Natural killer cell (primary cell): ENCODE data around the gene TDO2. TPM values are rescaled to one million over a fixed set of nuclear protein-coding genes. Genes with fewer than 3 reads are reported as not detected.
A peak's percentile ranks its signal among the peaks of the same experiment; 100 is the strongest.

Experiments
- ATAC-seq, 3 donors: fragments of 150-1000 bp in 2 of 3; fragments of 200-7000 bp in 1 of 3; cut with Tn5 transposase; 1 replicate in 1 of 3; 2 replicates in 2 of 3; pipeline ENCODE4 v1.10.0; 2021; ENCODE audit warnings: mild to moderate bottlenecking in 2 of 3, moderate library complexity in 2 of 3
- DNase-seq, 2 donors: peaks; one replicate each; pipeline versions ENCODE4 v3.0.0 to v3.0.0-alpha.2; 2013 to 2021; ENCODE audit warnings: mixed read lengths in 1 of 2
- H3K27ac ChIP-seq: one replicate; pipeline ENCODE4 v1.5.1; 2013; ENCODE audit warnings: mild to moderate bottlenecking, low read length
- H3K27me3 ChIP-seq: one replicate; pipeline ENCODE4 v1.6.1; 2013; ENCODE audit warnings: low read length; ENCODE audit not compliant: control insufficient read depth, insufficient read depth
- H3K36me3 ChIP-seq: one replicate; pipeline ENCODE4 v1.6.1; 2013; ENCODE audit warnings: low read length; ENCODE audit not compliant: control insufficient read depth, insufficient read depth
- H3K4me1 ChIP-seq: one replicate; pipeline ENCODE4 v1.6.1; 2013; ENCODE audit warnings: low read length; ENCODE audit not compliant: control insufficient read depth, insufficient read depth
- H3K4me3 ChIP-seq: one replicate; pipeline ENCODE4 v1.5.1; 2013; ENCODE audit warnings: low read length
- H3K9me3 ChIP-seq: one replicate; pipeline ENCODE4 v1.6.1; 2013; ENCODE audit warnings: low read length; ENCODE audit not compliant: control insufficient read depth, insufficient read depth
- H3K27ac Mint-ChIP-seq, 2 donors: one replicate each; pipeline ENCODE4 v1.8.0; 2022; ENCODE audit warnings: mild to moderate bottlenecking in 2 of 2, mixed read lengths in 2 of 2, moderate library complexity in 1 of 2
- H3K27me3 Mint-ChIP-seq, 2 donors: one replicate each; pipeline ENCODE4 v1.8.0; 2022; ENCODE audit warnings: low read depth in 2 of 2, mixed read lengths in 2 of 2
- H3K36me3 Mint-ChIP-seq: one replicate; pipeline ENCODE4 v1.8.0; 2022; ENCODE audit warnings: mixed read lengths
- H3K4me1 Mint-ChIP-seq, 2 donors: one replicate each; pipeline ENCODE4 v1.8.0; 2022; ENCODE audit warnings: mixed read lengths in 2 of 2
- H3K4me3 Mint-ChIP-seq: one replicate; pipeline ENCODE4 v1.8.0; 2022; ENCODE audit warnings: mild to moderate bottlenecking, moderate library complexity, mixed read lengths
- H3K9me3 Mint-ChIP-seq, 2 donors: one replicate each; pipeline ENCODE4 v1.8.0; 2022; ENCODE audit warnings: mixed read lengths in 2 of 2
- WGBS: methylation state at CpG from one replicate; pipeline ENCODE4 v1.1.7; 2013; ENCODE audit warnings: missing lambda C conversion rate; ENCODE audit not compliant: insufficient coverage; 5-methylcytosine and 5-hydroxymethylcytosine counted together
- intact Hi-C: fragments of 100-400 bp; cut with micrococcal nuclease; formaldehyde crosslinking; loops from one replicate; pipeline ENCODE4 v1.14.2; 2022
- total RNA-seq, 4 donors: library from RNA; stranded (reverse); fragments of 120-200 nt in 1 of 4; gene quantifications; one replicate each; pipeline versions ENCODE4 v1.2.3 to v1.2.4, GENCODE V29; 2013 to 2022
- TF ChIP-seq, protein P1 (sequence below): fragments of 200-600 bp; IDR thresholded peaks from one replicate; pipeline ENCODE4 v1.8.0; 2022; ENCODE audit warnings: antibody characterized with exemption

Gene TDO2
- total RNA-seq, 3 donors from 2014 or later (not counting 1 experiment from before 2014, with no cell fraction given), result not detected

DNA sequence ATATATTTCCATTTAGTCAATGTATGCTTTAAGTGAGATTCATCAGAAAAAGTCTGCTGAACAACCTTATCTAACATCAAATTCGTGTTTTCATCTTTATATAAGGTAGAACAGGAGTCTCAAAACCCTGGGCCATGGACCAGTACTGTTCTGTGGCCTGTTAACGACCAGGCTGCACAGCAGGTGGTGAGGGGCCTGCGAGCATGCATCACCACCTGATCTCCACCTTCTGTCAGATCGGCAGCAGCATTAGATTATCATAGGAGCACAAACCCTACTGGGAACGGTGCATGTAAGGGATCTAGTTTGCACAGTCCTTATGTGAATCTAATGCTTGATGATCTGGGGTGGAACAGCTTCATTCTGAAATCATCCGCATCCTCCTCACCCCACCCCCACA, 47.0 kb downstream of the TDO2 start:
- H3K4me1 ChIP-seq, result peaks cover 6% of the 10 kb centered on the region
- no peaks in the 10 kb centered on the region for H3K36me3 ChIP-seq
- Mint-ChIP-seq H3K9me3 (no peaks in the 10 kb centered on the region), H3K27ac (no peak overlapping the region), H3K4me1 (peaks cover 5 to 31% of the 10 kb centered on the region in 2 donors), H3K4me3 (no peak overlapping the region), H3K36me3 (no peaks in the 10 kb centered on the region), H3K27me3 (no peaks in the 10 kb centered on the region)
- TF ChIP-seq, protein P1, sequence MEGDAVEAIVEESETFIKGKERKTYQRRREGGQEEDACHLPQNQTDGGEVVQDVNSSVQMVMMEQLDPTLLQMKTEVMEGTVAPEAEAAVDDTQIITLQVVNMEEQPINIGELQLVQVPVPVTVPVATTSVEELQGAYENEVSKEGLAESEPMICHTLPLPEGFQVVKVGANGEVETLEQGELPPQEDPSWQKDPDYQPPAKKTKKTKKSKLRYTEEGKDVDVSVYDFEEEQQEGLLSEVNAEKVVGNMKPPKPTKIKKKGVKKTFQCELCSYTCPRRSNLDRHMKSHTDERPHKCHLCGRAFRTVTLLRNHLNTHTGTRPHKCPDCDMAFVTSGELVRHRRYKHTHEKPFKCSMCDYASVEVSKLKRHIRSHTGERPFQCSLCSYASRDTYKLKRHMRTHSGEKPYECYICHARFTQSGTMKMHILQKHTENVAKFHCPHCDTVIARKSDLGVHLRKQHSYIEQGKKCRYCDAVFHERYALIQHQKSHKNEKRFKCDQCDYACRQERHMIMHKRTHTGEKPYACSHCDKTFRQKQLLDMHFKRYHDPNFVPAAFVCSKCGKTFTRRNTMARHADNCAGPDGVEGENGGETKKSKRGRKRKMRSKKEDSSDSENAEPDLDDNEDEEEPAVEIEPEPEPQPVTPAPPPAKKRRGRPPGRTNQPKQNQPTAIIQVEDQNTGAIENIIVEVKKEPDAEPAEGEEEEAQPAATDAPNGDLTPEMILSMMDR, result no peak
- ATAC-seq (no peak), DNase-seq (no peak)
- no peak overlapping the region for H3K27ac ChIP-seq
- no peaks in the 10 kb centered on the region for H3K27me3 ChIP-seq
- H3K4me3 ChIP-seq, result no peak overlapping the region
- intact Hi-C loops, result loop anchor here (5.0 to 10.0 kb wide), 2 partner anchors 143 to 576 kb away; partner anchors contain the start of gene MAP9
- H3K9me3 ChIP-seq, result no peaks in the 10 kb centered on the region
- WGBS, result 81% methylated on average over 6 of the region's 6 CpGs

DNA sequence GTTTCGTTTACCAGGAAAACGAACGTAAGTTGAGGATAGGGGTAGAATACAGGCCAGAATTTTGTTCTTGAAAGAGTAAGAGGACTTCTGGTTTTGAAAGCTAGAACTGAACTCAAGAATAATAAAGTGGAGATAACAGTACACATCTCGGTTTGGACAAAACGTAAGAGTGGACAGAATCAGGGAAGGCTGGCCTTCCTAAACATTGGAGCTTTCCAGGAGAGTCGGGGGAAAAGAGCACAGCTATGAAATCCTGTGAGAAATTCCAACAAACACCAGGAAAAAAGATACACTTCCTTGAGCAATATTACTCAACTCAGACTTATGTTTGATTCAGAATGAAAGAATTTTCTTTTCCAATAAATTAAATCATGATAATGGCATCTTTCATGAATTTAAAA, 49.0 kb downstream of the TDO2 start:
- ATAC-seq, result no peak
- no peak overlapping the region for H3K4me3 ChIP-seq
- 91% methylated on average over 5 of the region's 6 CpGs for WGBS
- Mint-ChIP-seq H3K27ac (peak overlapping the region; percentile 99 to 100), H3K4me3 (peak overlapping the region; percentile 78), H3K27me3 (no peaks in the 10 kb centered on the region), H3K9me3 (no peaks in the 10 kb centered on the region), H3K36me3 (no peaks in the 10 kb centered on the region), H3K4me1 (peaks cover 5 to 26% of the 10 kb centered on the region in 2 donors)
- no peaks in the 10 kb centered on the region for H3K27me3 ChIP-seq
- H3K9me3 ChIP-seq, result no peaks in the 10 kb centered on the region
- TF ChIP-seq, protein P1, result no peak
- H3K4me1 ChIP-seq, result peaks cover 6% of the 10 kb centered on the region
- DNase-seq, result no peak
- no peak overlapping the region for H3K27ac ChIP-seq
- intact Hi-C loops, result loop anchor here (2.0 to 10.0 kb wide), 3 partner anchors 145 to 1400 kb away; partner anchors contain the start of gene MAP9
- H3K36me3 ChIP-seq, result no peaks in the 10 kb centered on the region

DNA sequence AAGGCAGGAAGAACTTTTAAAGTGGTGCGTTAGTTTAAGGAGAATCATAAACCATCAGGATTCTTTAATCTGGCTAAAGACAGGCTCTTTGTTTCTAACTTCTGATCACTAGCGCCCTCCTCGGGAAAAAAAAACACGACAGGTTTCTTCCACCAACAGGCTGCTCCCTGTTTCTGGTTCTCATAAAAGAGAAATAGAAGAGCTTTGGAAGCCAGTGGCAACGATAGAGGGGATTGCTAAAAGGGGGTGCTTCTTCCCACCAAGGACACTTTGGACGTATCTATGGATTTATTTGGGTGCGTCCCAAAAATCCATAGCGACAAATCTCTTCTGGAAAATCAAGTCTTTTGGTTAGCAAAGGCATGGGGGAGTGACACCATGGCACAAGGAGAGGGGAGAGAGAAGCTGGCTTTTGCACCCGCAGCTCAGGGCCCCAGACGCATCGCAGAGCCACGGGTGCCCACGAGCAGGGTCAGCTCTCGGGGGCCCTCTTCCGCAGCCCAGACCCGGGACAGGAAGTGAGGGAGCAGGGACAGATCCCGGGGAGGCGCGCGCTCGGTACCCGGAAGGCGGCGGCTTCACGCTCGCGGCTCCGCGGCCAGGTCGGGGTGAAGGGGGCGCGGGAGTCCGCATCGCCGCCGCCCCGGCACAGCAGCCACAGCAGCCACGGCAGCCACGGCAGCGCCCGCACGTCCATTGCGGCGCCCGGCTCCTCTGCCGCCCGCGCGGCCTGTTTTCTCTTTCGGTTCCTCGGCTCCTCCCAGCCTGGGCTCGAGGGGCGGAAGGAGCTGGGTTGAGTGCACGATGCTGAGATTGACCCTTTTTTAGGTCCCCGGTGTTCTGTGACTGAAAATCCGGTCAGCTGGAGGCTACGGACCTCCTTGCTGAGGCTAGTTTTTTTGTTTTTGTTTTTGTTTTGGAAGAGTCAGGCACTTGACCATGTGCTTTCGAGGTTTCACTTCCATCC, 49.9 kb downstream of the TDO2 start, which contains the start of gene CTSO:
TSS of gene CTSO (minus strand) at position 716 of the 967 bp plus-strand sequence. CDS start at position 697, 19 bp downstream.
- Histone ChIP-seq H3K27me3 (no peaks in the 10 kb centered on the region), H3K36me3 (no peaks in the 10 kb centered on the region), H3K9me3 (no peaks in the 10 kb centered on the region), H3K4me1 (peaks cover 6% of the 10 kb centered on the region), H3K4me3 (peak within 1 kb of the TSS; percentile 95), H3K27ac (peak within 1 kb of the TSS; percentile 95)
- TF ChIP-seq, protein P1, result peak; percentile 62
- Mint-ChIP-seq H3K27ac (peak within 1 kb of the TSS; percentile 99 to 100), H3K4me1 (peaks cover 5 to 26% of the 10 kb centered on the region in 2 donors), H3K36me3 (no peaks in the 10 kb centered on the region), H3K9me3 (no peaks in the 10 kb centered on the region), H3K4me3 (peak within 1 kb of the TSS; percentile 100), H3K27me3 (peaks cover 3 to 4% of the 10 kb centered on the region in 2 donors)
- under 1% methylated on average over 58 of the region's 58 CpGs for WGBS
- ATAC-seq (peak; percentile 90 to 91 (median 90)), DNase-seq (peak; percentile 72 to 83)
- intact Hi-C loops, result loop anchor here (2.0 to 10.0 kb wide), 3 partner anchors 146 to 1401 kb away; partner anchors contain the start of gene MAP9
